Measurements from ENCODE around the gene FAM204A.

FAM204A gene

DNA sequence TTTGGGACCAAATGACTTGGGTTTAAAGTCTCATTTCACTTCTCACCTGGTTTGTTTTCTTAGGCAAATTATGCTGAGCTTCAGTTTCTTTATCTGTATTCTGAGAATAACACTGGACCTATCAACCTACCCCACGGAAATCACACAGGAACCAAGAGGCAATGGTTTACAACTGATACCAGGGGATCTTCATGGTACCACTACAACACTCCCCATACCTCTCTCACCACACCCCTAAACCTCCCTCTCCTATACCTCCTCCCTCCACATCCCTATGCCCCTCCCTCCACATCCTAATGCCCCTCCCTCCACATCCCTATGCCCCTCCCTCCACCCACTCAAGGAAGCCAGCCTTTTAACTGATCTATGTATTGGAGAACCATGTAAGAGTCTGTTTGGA, 9.9 kb downstream of the FAM204A start:
- DNase-seq = no peak

DNA sequence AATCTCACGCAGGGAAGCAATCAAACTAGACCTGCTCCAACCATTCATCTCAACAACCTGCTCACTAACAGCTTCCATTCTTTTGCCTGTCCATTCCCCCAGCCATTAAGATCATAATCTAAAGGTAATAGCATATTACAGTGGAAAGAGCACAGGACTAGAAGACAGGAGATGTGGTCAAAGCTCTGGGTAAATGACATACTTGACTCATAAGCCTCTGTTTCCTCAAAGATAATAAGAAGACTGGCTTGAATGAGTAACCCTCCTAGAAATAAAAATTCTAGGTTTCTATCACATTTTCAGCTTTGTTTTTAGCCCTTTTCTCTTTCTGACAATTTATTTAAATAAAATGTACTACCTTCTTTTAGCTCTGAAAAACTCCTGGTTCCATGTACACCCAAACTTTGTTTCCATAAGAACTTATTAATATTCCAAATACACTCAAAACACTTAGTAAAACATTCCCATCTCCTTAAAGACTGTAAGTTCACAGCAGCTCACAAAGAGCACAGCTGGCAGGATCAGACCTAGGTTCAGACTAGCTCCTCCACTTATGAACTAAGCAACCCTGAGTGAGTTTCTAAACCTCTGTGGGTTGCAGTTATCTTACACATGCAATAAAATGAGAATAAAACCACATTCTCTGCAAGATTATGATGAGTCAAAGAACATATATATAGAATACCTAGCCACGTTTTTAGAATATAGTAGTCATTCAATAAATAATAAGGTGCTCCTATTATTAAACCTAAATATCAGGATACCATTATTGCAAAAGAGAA, 11.6 kb downstream of the FAM204A start:
- DNase-seq = no peak

DNA sequence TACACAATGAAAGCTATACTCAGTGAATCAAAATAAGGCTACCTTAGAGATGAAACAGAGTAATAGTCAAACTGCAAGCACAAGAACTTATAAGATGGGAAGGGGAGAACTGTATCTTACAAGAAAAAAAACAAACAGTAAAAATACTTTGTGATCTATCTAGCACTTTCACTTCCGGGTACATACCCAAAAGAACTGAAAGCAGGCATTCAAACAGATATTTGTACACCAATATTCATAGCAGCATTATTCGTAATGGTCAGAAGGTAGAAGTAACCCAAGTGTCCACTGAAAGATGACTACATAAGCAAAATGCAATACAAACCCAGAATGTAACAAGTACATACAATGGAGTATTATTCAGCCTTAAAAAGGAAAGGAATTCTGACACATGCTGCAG, 18.0 kb downstream of the FAM204A start:
- DNase-seq = no peak

DNA sequence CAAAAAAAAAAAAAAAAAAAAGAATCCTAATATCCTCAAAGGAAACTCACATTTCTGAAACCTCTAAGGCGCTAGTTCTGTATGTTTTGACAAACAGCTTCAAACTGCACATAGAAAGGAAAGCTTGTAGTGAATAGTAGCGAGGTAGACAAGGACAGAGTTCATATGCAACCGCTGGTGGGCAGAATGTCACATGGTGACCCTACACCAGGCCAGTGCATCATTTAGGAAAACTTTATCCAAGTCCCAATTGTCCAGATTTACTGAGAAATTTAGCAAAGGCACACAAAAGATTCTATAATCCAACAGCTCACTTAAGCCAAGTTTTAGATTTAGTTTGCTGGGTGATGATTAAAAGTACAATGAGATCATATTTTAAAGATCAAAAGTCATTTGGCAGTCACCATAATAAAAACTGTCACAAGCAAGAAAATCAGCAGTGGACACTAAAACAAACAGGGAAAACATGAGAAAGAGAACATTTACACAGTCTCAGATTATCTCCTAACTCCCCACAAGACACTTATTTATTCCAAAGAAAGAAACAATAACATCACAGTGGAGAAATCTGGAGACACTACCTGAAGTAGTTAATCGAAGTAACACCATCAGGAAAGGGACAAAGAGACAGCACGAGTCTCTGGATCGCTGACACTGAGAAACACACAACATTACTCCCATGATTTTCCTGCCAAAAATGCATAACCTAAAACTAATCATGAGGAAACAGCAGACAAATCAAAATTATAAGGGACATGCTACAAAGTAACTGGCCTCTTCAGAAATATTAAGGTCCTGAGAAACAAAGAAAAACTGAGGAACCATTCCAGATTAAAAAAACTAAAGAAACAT, 20.2 kb downstream of the FAM204A start:
- DNase-seq = no peak

DNA sequence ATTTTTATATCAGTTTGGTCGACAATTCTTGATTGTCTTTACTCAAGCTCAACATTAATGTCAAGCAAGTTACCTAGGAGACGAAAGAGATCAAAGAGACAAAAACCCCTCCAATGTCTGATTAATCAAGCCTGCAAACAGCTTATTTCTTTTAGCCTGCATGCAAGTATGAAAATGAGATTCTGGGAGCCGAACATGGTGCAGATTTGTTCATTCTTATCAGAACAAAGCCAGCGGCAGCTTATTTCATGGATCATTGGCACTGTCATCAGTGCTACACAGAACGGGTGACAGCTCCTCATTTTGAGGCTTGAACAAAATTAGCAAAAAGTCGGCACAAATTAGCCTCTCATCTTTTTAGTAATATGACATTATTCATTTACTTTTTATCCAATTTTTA, 26.5 kb downstream of the FAM204A start:
- DNase-seq = no peak

DNA sequence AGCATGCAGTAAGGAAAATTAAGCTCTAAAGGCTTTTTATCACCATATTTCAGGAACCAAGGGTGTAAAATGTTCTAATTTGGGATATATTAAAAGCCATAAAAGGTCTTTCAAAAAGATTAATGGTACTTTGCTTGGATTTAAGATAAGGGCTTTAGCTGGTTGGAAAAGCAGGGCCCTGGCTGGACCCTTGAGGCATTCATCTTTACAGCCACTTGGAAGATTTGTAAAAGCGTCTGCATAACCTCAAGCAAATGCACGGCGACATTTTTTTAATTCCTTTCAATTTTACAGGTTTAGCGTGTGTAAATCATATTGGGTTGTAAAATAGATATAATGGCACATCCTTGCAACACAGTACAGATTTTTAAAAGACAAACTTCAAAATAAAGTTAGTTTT, 27.2 kb downstream of the FAM204A start:
- DNase-seq = no peak

DNA sequence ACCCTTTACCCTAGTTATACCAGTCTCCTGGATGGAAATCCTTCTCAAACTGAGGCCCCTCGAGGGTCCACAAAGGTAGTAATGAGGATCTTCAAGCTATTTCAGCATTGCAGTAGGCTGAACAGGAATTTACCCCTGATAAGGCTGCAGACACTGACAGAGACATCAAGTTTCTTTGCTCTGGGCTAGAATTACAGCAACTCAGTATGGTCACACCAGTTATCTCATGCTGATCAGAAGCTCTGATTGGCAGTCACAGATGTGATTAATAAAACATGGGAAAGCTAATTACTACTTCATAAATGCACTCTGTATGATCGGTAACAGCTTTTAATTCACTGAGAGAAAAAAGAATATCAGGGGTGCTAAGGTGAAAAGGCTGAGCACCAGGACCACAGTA, 30.6 kb downstream of the FAM204A start:
- no peak for DNase-seq

DNA sequence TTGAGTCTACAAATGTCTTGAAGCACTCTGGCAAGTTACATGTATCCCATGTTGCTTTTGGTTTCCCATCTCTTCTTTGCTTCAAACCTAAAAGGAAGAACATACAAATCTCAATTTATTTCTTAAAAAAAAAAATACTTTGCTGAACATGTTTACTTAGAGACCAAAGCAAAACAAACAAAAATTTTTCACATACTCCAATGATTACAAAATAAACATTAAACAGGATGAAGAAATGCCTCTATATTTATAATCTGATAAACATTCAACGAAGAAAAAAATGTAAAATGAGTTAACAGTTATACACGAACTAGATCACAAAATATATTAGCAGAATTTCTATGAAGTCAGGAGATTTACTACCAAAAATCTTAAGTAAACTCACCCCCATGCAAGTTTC, 31.3 kb downstream of the FAM204A start:
- DNase-seq = no peak

DNA sequence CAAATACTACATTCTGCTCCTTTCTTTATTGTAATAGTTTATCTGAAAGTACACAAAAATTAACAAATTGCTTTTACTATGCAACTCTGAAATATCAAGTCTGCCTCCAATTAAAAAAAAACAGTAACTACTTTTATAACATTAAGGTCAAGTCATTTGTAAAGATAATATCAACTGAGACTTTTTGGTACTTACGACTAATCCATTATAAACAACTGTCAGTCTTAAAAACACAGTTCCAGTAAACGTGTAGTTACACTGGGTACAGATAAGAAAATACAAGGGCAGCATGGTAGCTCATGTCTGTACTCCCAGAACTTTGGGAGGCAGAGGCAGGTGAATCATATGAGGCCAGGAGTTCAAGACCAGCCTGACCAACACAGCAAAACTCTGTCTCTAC, 32.2 kb downstream of the FAM204A start:
- no peak for DNase-seq

DNA sequence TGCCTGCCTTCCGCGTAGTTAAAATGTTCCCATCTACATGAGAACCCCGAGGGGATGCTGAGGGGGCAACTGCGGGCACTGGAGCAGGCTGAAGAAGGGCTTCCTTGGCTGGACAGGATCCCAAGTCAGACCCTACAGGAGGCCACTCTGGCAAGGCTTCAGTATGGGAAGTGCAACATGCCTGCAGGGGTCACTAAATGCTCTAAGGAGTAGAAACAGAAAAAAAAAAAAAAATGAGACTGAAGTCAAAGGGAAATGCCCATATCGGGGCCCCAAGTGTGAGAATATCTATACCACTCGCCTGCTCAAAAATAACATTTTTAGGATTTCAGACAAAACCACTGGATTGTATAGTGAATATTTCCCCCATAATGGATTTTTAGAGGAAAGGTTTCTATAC, 33.5 kb downstream of the FAM204A start:
- no peak for DNase-seq

DNA sequence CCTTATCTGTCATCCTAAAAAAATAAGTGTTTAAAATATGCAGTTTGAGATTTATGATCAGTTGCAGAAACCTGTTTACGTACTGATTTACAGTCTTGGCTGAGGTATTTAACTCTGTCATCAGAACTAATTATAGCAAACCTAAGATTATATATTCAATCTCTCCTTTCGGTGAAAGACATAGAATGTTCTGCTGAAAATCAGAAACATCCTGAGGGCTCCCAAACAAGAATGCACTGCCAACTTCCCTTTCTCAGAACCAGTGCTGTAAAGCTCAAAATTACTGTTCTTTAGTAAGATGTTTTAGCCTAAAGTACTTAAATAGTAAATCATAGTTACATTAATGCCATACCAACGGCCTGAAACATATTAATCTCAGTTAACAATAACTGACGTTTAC, 34.3 kb downstream of the FAM204A start:
- no peak for DNase-seq

DNA sequence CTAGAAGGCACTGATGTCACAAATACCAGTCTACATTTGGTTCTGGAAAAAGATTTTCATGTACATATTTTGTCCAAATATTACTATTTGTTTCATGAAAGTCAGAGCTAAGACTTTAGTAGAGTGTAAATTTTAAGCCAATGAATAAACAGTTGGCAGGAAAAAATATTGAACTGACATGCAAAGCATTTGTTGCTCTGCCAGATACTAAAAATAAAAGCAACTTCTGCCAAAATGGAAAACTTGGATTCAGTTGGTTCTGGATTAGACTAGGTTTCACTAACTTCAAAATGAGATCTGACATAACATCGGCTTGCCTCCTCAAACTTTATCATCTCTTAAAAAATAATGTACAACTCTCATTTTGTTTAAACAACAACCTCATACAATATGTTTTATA, 34.9 kb downstream of the FAM204A start:
- DNase-seq = peak in 1 of 58 donors; percentile 5

DNA sequence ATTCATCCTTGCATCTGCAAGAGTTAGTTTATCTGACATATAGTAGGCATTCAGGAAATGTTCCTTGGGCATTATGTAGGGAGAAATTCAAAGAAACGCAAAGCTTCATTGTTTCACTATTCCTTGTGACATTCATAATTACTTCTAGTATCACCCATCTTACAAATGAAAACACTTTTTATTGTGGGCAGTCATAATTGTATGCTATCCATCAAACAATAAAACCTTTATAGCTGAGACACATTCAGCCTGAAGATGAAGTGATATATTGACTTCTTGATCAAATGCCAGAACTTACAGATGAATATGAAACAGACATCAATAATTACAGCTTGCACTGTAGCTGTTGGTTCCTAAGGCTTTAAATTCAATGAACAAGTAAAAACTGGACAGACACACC, 36.4 kb downstream of the FAM204A start:
- DNase-seq = no peak

DNA sequence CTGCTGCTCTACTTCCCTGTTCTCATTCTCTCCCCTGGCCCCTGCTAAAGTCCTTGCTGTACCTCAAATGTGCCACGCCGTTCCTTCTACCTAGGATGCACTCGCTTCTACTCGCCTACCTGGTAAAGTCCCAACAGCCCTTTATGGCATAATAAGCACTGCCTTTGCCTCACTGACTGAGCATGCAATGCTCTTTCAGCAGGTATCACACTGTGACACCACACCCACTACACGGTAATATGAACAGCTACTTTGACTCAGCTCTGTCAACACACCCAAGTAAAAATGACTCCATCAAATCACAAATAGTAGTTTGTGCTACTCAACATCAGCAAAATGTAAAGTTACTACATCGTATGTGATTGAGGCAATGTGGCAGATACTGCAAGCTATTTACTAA, 37.6 kb downstream of the FAM204A start:
- no peak for DNase-seq

DNA sequence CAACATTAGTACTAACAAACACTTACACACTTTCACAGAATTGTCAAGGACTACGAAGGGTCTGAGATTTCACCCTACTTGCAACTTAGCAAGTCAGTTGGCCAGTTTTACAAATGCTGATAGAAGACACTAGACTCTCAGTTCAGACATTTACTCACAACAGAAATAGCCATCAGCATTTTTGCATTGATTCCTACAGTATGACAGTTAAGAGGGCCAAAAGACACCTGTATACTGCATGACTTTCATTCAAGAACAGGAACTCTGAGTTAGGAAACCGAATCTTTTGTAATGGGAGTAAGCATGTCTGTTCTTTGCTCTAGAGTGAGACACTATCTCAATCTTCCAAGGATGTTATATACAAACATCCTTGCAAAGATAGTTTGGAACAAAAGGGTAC, 40.9 kb downstream of the FAM204A start:
- DNase-seq = no peak

DNA sequence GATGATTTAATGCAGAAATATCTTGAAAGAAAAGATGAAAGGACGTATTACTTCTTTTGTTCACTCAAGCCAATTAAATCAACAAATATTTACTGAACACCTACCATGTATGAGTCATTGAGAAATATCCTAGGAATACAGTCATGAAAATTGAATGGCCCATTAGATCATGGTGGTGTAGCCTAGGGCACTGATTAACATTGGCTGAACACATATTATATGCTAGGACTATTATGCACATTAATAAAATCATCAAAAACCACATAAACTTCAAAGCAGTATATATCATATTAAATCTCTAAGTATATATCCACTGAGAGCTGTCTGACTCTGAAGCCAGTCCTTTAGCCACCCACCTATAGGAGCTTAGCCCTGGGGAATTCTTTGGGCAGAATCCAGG, 41.8 kb downstream of the FAM204A start:
- DNase-seq = no peak

DNA sequence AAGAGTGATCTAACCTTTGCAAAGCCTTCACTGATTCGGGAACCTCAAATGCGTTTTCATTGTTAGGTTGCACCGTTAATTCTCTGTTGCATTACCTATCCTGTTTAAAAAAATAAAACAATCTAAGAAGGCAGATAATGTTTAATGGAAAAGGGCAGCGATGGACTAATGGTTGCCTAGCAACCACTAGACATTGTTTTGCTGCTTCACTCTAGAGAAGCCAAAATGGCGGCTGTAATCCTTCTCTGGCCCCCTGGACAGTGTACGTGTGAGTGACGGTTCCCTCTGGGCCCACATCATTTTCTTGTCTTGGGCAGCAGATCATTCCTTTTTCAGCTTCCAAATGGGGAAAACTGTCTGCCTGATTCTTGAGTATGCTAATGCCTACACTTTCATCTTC, 43.3 kb downstream of the FAM204A start:
- no peak for DNase-seq

DNA sequence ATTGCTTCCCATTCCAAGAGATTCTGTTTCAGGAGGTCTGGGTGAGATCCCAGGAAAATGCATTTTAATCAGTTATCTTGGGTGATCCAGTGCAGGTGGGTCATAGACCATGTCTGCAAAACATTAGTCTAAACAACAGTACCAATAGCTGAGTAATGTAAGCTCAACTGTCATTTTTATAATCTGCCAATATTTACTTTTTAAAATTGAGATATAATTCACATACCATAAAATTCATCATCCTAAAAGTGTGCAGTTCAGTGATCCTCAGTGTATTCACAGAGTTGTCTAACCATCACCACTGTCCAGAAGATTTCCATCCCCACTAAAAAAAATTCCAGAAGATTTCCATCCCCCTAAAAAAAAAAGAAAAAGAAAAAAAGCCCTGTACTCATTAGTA, 51.0 kb downstream of the FAM204A start:
- DNase-seq = no peak

DNA sequence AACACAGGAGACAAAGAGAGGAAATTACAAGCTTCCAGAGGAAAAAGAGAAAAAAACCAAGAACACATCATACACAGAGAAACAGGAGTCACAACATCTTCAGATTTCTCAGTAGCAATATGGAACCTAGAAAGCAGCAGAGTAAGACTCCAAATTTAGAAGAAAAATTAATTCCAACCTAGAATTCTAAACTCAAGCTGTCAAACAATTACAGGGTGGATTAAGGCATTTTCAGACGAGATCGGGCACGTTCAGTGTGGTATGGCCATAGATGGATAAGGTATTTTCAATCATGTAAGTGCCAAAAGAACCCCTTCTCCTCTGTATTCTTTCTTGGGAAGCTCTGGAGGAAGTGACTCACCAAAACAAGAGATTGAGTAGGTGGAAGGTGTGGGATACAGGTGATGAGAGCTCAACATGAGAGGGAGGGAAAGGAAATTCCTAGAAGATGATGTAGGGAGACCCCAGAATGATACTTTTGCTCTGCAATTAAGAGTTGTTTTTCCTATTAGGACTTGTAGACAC, 51.6 kb downstream of the FAM204A start:
- no peak for DNase-seq

DNA sequence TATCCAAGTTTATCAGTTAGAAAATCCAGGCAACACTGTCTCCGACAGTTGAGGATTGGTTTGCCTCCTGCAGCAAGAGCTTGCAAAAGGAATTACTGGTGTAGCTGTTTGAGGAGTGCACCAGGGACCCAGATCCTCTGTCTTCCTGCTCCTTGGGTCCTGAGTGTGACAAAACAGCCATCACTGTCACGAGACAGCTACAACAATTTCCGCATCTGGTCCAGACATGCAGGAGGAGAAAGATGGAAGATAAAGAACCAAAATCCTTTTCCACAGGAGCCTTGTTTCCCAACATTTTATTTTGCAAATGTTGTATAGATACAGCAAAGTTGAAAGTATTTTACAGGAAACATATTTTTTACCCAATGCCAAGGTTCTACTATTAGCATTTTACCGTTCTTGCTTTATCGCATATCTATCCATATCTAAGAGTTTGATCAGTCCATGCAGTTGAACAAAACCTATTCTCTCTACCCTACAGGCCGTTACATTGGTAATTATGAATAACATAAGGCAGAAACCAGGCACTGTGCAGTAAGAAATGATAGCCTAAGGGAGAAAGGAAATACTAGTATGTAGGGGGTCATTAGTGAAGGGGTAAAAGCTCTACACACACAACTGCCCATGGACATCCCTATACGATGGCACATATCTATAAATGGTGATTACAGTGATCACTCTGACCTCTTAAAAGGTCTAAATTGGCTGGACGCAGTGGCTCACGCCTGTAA, 54.9 kb downstream of the FAM204A start:
- DNase-seq = no peak

DNA sequence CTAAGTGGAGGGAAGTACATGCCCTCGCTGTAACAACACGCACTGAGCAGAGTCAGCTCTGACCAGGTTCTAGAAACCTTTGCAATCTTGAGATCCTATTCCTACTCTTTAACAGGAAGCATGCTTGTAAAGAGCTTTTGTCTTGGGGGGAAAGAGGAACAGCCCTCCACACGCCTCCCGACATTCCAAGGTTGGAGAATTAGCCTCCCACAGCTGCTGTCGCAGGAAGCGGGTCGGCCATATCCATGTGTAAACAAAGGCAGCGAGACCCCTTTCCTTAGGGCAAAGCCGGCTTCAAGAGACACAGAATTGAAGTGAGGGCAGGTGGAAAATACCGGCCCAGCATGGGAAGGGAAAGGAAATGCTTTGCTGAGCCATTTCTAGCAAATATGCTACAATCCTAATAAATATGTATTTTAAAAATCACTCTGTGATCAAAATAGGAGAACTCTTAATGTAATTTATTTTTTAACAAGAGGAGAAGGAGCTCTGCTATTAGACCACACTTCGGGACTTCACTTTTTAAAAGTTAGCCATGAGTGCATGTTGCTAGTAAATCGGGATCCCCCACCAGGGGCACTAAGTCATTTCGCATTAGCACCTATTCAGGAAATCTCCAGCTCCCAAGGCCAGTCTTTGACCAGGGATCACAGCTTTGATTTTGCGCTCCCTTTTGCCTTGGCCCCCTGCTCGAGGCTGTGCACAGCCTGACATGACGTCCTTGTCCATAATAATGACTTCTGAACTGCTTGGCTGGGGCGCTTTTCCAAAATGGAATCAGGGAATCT, 55.9 kb downstream of the FAM204A start:
- no peak for DNase-seq

All from anterior cingulate cortex (tissue), 58 donors.